DND-41 (cell line): ENCODE measurements around the gene PRR20A.
"Not testable (repeated sequence)": the region's sequence is repeated elsewhere in the genome, so short reads cannot be mapped to it uniquely, and the experiment has no call there.

Experiments
- ATAC-seq: fragments of 200-7000 bp; cut with Tn5 transposase; 3 replicates; pipeline ENCODE4 v1.9.1; 2021; ENCODE audit warnings: low read depth; ENCODE audit not compliant: insufficient read depth
- DNase-seq: peaks from one replicate; pipeline ENCODE4 v3.0.0-alpha.2; 2020
- H2AFZ ChIP-seq: 2 replicates; pipeline ENCODE4 v1.6.0; 2012; ENCODE audit warnings: low read depth, low read length
- H3K27ac ChIP-seq: 2 replicates; pipeline ENCODE4 v1.5.1; 2012; ENCODE audit warnings: low read length, inconsistent platforms
- H3K27me3 ChIP-seq: fragments of 200-600 bp; sonication (generic); 2 replicates; pipeline ENCODE4 v1.6.0; 2012; ENCODE audit warnings: low read length, mild to moderate bottlenecking, inconsistent platforms; ENCODE audit not compliant: insufficient read depth, poor library complexity
- H3K36me3 ChIP-seq: 2 replicates; pipeline ENCODE4 v1.5.1; 2012; ENCODE audit warnings: low read length, inconsistent platforms; ENCODE audit not compliant: insufficient read depth
- H3K4me1 ChIP-seq: 2 replicates; pipeline ENCODE4 v1.5.1; 2012; ENCODE audit warnings: mild to moderate bottlenecking, low read length; ENCODE audit not compliant: insufficient read depth
- H3K4me2 ChIP-seq: 2 replicates; pipeline ENCODE4 v1.6.0; 2012; ENCODE audit warnings: mild to moderate bottlenecking, moderate library complexity, low read length, inconsistent platforms; ENCODE audit not compliant: insufficient read depth
- H3K4me3 ChIP-seq, 2 experiments: fragments of 200-600 bp in 1 of 2; shearing (Covaris generic) in 1 of 2; 2 replicates each; pipeline ENCODE4 v1.5.1; 2012 to 2016; ENCODE audit warnings: inconsistent platforms in 2 of 2, low read length in 2 of 2, mild to moderate bottlenecking in 2 of 2, low read depth in 1 of 2, moderate library complexity in 1 of 2
- H3K79me2 ChIP-seq: 2 replicates; pipeline ENCODE4 v1.6.0; 2012; ENCODE audit warnings: low read length, inconsistent platforms; ENCODE audit not compliant: insufficient read depth
- H3K9ac ChIP-seq: 2 replicates; pipeline ENCODE4 v1.6.0; 2012; ENCODE audit warnings: low read depth, mild to moderate bottlenecking, inconsistent platforms, low read length, moderate library complexity
- H3K9me3 ChIP-seq: 2 replicates; pipeline ENCODE4 v1.5.1; 2012; ENCODE audit warnings: low read length, moderate library complexity, mild to moderate bottlenecking, inconsistent platforms; ENCODE audit not compliant: insufficient read depth, severe bottlenecking
- H4K20me1 ChIP-seq: 2 replicates; pipeline ENCODE4 v1.6.0; 2012; ENCODE audit warnings: low read length; ENCODE audit not compliant: insufficient read depth
- EZH2 ChIP-seq: IDR thresholded peaks from 3 replicates; pipeline ENCODE4 v1.6.1; 2012; ENCODE audit warnings: borderline replicate concordance, low read depth, mild to moderate bottlenecking, moderate library complexity, low read length, inconsistent platforms; ENCODE audit not compliant: severe bottlenecking
- TF ChIP-seq, protein P1 (sequence below): IDR thresholded peaks from 2 replicates; pipeline ENCODE4 v1.5.1; 2012; ENCODE audit warnings: borderline replicate concordance, low read length, moderate library complexity, mild to moderate bottlenecking; ENCODE audit not compliant: poor library complexity, severe bottlenecking; ENCODE audit errors: extremely low read depth

PRR20A gene

DNA sequence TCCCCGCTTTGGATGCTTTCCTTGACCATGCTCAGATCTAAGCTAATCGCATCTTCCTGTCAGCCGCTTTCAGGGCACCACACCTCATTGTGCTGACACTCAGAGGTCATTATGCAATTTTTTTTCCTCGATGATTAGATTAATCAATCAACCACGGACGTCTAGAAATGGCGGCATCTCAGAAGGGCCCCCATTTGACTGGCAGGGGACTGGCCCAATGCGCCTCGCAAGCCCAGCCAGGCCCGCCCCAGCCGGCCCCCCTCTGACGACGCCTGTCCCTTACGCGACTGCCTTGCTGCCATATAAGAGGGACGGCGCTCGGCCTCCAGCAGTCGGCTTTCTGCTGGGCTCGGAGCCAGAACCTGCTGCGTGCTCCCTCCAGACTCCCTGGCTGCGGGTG, 13.0 kb downstream of the PRR20A start, which contains the start of gene PRR20C:
PRR20C (plus strand) TSS at position 301 of the 400 bp plus-strand sequence. CDS start 387 bp downstream, outside the sequence.
- H3K27ac ChIP-seq, H2AFZ ChIP-seq, DNase-seq, H3K4me2 ChIP-seq, H3K27me3 ChIP-seq, H3K4me3 ChIP-seq, H3K9ac ChIP-seq, H3K9me3 ChIP-seq, H3K36me3 ChIP-seq, H3K79me2 ChIP-seq, H3K4me1 ChIP-seq, ATAC-seq, H4K20me1 ChIP-seq: not testable (repeated sequence)

- H3K9me3 ChIP-seq, H3K9ac ChIP-seq, H3K4me2 ChIP-seq, H3K4me1 ChIP-seq, H3K4me3 ChIP-seq, H3K36me3 ChIP-seq, H4K20me1 ChIP-seq, H2AFZ ChIP-seq, H3K27ac ChIP-seq, H3K79me2 ChIP-seq, H3K27me3 ChIP-seq, DNase-seq, ATAC-seq: not testable (repeated sequence)
Measured at GRCh38 chr13:57160332-57160731, 19.6 kb downstream of the PRR20A start, which contains the start of gene PRR20D. TSS of gene PRR20D (plus strand) at chr13:57160632. CDS start at chr13:57161019, 387 bp downstream.

DNA sequence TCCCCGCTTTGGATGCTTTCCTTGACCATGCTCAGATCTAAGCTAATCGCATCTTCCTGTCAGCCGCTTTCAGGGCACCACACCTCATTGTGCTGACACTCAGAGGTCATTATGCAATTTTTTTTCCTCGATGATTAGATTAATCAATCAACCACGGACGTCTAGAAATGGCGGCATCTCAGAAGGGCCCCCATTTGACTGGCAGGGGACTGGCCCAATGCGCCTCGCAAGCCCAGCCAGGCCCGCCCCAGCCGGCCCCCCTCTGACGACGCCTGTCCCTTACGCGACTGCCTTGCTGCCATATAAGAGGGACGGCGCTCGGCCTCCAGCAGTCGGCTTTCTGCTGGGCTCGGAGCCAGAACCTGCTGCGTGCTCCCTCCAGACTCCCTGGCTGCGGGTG, 26.2 kb downstream of the PRR20A start, which contains the start of gene PRR20E:
PRR20E (plus strand) TSS at position 301 of the 400 bp plus-strand sequence. CDS start 387 bp downstream, outside the sequence.
- not testable (repeated sequence) for H3K9me3 ChIP-seq, H3K27ac ChIP-seq, H3K79me2 ChIP-seq, ATAC-seq, H4K20me1 ChIP-seq, H3K36me3 ChIP-seq, H3K4me1 ChIP-seq, H3K4me2 ChIP-seq, H3K9ac ChIP-seq, H3K4me3 ChIP-seq, H3K27me3 ChIP-seq, H2AFZ ChIP-seq, DNase-seq

DNA sequence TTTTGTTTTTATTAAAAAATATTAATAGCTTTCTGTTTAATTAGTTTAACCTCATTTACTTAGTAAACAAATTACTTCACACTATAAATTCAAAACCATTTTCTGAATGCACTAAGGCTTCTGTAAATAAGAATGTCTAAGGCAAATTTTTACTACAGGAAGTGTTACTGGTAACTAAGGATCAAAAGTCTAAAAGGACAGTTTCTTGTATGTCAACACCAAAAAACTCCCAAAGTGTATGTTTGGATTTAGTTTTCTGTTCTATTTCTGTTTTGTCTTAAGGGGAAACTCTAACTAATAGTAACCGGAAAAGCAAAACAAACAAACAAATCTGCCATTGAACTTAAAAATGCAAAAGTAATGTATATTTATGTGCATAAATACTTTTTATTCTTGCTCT, 50.9 kb downstream of the PRR20A start:
- no peak overlapping the region for H3K4me2 ChIP-seq
- no peak overlapping the region for H3K27ac ChIP-seq
- H2AFZ ChIP-seq, result no peak overlapping the region
- H3K4me1 ChIP-seq, result no peaks in the 10 kb centered on the region
- H3K27me3 ChIP-seq, result no peaks in the 10 kb centered on the region
- no peaks in the 10 kb centered on the region for H4K20me1 ChIP-seq
- no peaks in the 10 kb centered on the region for H3K9me3 ChIP-seq
- no peak for ATAC-seq
- TF ChIP-seq, protein P1, sequence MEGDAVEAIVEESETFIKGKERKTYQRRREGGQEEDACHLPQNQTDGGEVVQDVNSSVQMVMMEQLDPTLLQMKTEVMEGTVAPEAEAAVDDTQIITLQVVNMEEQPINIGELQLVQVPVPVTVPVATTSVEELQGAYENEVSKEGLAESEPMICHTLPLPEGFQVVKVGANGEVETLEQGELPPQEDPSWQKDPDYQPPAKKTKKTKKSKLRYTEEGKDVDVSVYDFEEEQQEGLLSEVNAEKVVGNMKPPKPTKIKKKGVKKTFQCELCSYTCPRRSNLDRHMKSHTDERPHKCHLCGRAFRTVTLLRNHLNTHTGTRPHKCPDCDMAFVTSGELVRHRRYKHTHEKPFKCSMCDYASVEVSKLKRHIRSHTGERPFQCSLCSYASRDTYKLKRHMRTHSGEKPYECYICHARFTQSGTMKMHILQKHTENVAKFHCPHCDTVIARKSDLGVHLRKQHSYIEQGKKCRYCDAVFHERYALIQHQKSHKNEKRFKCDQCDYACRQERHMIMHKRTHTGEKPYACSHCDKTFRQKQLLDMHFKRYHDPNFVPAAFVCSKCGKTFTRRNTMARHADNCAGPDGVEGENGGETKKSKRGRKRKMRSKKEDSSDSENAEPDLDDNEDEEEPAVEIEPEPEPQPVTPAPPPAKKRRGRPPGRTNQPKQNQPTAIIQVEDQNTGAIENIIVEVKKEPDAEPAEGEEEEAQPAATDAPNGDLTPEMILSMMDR, result no peak
- no peak for TF ChIP-seq EZH2
- no peak overlapping the region for H3K9ac ChIP-seq
- no peaks in the 10 kb centered on the region for H3K36me3 ChIP-seq
- no peak for DNase-seq
- H3K4me3 ChIP-seq, result no peak overlapping the region
- H3K79me2 ChIP-seq, result no peaks in the 10 kb centered on the region
